BJ (cell line): ENCODE results near the gene TMEM74B. TPM values are rescaled to one million over a fixed set of nuclear protein-coding genes. Genes with fewer than 3 reads are reported as not detected.

Experiments used
- CTCF ChIA-PET: fragments of 350-600 bp; formaldehyde crosslinking; extraction: SDS; loops from one replicate; lab custom pipeline; 2021; ENCODE audit warnings: antibody characterized with exemption, inconsistent platforms; lab: Yijun Ruan, JAX
- POLR2A ChIA-PET: fragments of 300-600 bp; sonication (Branson Sonifier 250); formaldehyde crosslinking; extraction: SDS; loops from one replicate; lab custom pipeline; 2021; ENCODE audit warnings: antibody characterized with exemption; lab: Charles Lee
- DNase-seq: peaks from one replicate; pipeline ENCODE4 v3.0.0-alpha.2; 2011; ENCODE audit warnings: low read depth
- H3K27me3 ChIP-seq: 2 replicates; pipeline ENCODE4 v1.6.0; 2011; ENCODE audit warnings: low read length; ENCODE audit not compliant: control insufficient read depth, insufficient read depth
- H3K36me3 ChIP-seq: 2 replicates; pipeline ENCODE4 v1.5.1; 2011; ENCODE audit warnings: low read length; ENCODE audit not compliant: control insufficient read depth, insufficient read depth
- H3K4me3 ChIP-seq: 2 replicates; pipeline ENCODE4 v1.5.1; 2011; ENCODE audit warnings: low read depth, mild to moderate bottlenecking, control low read depth, low read length
- CTCF ChIP-seq: IDR thresholded peaks from 2 replicates; pipeline ENCODE4 v1.5.1; 2011; ENCODE audit warnings: low read depth, mild to moderate bottlenecking, control low read depth, inconsistent platforms, low read length, moderate library complexity; ENCODE audit not compliant: insufficient read depth
- polyA plus RNA-seq: library from polyadenylated mRNA; depleted of rRNA; stranded (reverse); fragments of >200 nt; gene quantifications from 2 replicates; pipeline ENCODE4 v1.2.3, GENCODE V29; 2011

The TMEM74B gene
- polyA plus RNA-seq, 1 experiment = 0.04 TPM

GRCh38 chr20:1204576-1204975, 19.8 kb upstream of the TMEM74B start:
- DNase-seq = no peak
- Histone ChIP-seq H3K36me3 (no peaks in the 10 kb centered on the region), H3K4me3 (no peak overlapping the region), H3K27me3 (peaks cover 21% of the 10 kb centered on the region)
- ChIA-PET CTCF (interaction anchor here (1.0 kb wide), 1 partner anchor 18 kb away, joined by 4 read pairs; no protein-coding TSS in a partner anchor), POLR2A (no interaction called here)
- no peak for TF ChIP-seq CTCF

GRCh38 chr20:1204113-1204512, 19.3 kb upstream of the TMEM74B start:
- TF ChIP-seq CTCF = no peak
- Histone ChIP-seq H3K36me3 (no peaks in the 10 kb centered on the region), H3K27me3 (peaks cover 19% of the 10 kb centered on the region), H3K4me3 (no peak overlapping the region)
- ChIA-PET POLR2A (no interaction called here), CTCF (interaction anchor here (0.7 to 1.0 kb wide), 2 partner anchors 9 to 17 kb away, joined by 3 to 4 read pairs; no protein-coding TSS in a partner anchor)
- DNase-seq = no peak

GRCh38 chr20:1203630-1204029, 18.8 kb upstream of the TMEM74B start:
- no peak for TF ChIP-seq CTCF
- Histone ChIP-seq H3K27me3 (peaks cover 20% of the 10 kb centered on the region), H3K4me3 (no peak overlapping the region), H3K36me3 (no peaks in the 10 kb centered on the region)
- POLR2A ChIA-PET = interaction anchor here (0.6 kb wide), 1 partner anchor 31 kb away, joined by 3 read pairs; no protein-coding TSS in a partner anchor
- no peak for DNase-seq
- CTCF ChIA-PET = interaction anchor here (0.7 to 1.2 kb wide), 3 partner anchors 8 to 22 kb away, joined by 3 read pairs; no protein-coding TSS in a partner anchor

- no peaks in the 10 kb centered on the region for H3K36me3 ChIP-seq
- no peak within 1 kb of the TSS for H3K4me3 ChIP-seq
- POLR2A ChIA-PET = interaction anchor here (0.6 kb wide), 1 partner anchor 31 kb away, joined by 3 read pairs; no protein-coding TSS in a partner anchor
- CTCF ChIA-PET = interaction anchor here (0.7 to 1.2 kb wide), 3 partner anchors 8 to 21 kb away, joined by 3 read pairs; no protein-coding TSS in a partner anchor
- no peak for DNase-seq
- TF ChIP-seq CTCF = no peak
- peaks cover 18% of the 10 kb centered on the region for H3K27me3 ChIP-seq
Measured at GRCh38 chr20:1202762-1203504, 18.2 kb upstream of the TMEM74B start, which contains the start of gene C20orf202. Gene C20orf202, plus strand, starts transcription at chr20:1203454. Its CDS starts 132 bp downstream, at chr20:1203586.

- ChIA-PET POLR2A (no interaction called here), CTCF (interaction anchor here (1.0 to 1.9 kb wide), 3 partner anchors 9 to 92 kb away, joined by 3 to 7 read pairs (median 4); no protein-coding TSS in a partner anchor)
- peaks cover 21% of the 10 kb centered on the region for H3K27me3 ChIP-seq
- no peak for TF ChIP-seq CTCF
- H3K4me3 ChIP-seq = no peak overlapping the region
- no peak for DNase-seq
- no peaks in the 10 kb centered on the region for H3K36me3 ChIP-seq
Measured at GRCh38 chr20:1199964-1200363, 15.2 kb upstream of the TMEM74B start.
